ENCODE results near the gene LRCH2. TPM values are rescaled to one million over a fixed set of nuclear protein-coding genes. Genes with fewer than 3 reads are reported as not detected.
"Not testable (repeated sequence)": the region's sequence is repeated elsewhere in the genome, so short reads cannot be mapped to it uniquely, and the experiment has no call there.

LRCH2 gene
- total RNA-seq, 1 experiment from 2014 or later = 15.8 TPM

DNA sequence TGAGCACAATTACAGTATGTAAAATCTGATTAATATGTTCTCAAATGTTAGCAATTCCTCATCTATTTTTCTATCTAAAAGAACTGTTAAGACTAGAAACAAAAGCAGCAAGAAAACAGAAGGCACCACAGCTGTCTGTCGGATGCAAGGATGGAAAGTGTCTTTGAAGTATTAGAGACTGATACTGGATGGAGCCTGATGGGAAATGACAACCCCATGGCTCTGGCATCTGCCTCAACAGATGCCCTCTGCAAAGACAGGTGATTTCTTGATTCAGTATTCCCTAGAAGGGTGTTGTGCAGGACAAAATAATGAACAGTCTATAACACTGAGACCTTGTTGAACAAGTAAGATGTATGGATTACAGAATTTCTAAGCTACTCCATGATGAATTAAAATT, 19.7 kb downstream of the LRCH2 start:
- no peak for DNase-seq (ENCODE audit: low read depth)

DNA sequence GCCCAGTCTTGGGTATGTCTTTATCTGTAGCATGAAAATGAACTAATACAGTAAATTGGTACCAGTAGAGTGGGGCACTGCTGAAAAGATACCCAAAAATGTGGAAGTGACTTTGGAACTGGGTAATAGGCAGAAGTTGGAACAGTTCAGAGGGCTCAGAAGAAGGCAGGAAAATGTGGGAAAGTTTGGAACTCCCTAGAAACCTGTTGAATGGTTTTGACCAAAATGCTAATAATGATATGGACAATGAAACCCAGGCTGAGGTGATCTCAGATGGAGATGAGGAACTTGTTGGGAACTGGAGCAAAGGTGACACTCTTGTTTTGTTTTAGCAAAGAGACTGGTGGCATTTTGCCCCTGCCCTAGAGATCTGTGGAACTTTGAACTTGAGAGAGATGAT, 24.3 kb downstream of the LRCH2 start:
- not testable (repeated sequence) for DNase-seq (ENCODE audit: low read depth)

DNA sequence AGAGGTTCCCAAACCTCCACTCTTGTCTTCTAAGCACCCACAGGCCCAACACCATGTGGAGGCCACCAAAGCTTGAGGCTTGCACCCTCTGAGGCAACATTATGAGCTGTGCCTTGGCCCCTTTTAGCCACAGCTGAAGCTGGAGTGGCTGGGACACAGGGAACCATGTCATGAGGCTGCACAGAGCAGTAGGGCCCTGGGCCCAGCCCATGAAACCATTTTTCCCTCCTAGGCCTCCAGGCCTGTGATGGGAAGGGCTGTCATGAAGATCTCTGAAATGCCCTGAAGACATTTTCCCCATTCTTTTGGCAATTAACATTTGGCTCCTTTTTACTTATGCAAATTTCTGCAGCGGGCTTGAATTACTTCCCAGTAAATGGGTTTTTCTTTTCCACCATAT, 29.9 kb downstream of the LRCH2 start:
- DNase-seq (ENCODE audit: low read depth) = no peak

DNA sequence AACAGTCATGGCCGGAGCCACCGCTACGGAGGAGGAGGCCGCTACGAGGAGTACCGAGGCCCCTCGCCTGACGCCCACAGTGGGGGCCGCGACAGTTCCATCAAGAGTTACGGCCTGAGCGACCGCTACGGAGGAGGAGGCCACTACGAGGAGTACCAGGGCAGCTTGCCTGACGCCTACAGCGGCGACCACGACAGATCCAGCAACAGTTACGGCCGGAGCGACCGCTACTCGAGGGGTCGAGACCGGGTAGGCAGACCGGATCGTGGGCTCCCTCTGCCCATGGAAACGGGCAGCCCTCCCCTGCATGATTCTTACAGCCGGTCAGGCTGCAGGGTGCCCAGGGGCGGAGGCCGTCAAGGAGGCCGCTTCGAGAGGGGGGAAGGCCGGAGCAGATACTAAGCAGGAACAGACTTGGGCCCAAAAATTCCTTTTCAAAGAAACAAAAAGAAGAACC, 41.6 kb downstream of the LRCH2 start:
- no peak for DNase-seq (ENCODE audit: low read depth)

DNA sequence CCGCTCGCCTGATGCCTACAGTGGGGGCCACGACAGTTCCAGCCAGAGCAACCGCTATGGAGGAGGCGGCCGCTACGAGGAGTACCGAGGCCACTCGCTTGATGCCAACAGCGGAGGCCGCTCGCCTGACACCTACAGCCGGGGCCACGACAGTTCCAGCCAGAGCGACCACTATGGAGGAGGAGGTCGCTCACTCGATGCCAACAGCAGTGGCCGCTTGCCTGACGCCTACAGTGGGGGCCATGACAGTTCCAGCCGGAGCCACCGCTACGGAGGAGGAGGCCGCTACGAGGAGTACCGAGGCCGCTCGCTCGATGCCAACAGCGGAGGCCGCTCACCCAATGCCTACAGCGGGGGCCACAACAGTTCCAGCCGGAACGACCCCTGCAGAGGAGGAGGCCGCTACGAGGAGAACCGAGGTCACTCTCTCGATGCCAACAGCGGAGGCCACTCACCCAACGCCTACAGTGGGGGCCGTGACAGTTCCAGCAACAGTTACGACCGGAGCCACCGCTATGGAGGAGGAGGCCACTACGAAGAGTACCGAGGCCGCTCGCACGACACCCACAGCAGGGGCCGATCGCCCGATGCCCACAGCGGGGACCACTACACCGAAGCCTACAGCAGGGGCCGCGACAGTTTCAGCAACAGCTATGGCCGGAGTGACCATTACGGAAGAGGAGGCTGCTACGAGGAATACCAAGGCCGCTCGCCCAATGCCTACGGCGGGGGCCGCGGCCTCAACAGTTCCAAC, 42.2 kb downstream of the LRCH2 start:
- no peak for DNase-seq (ENCODE audit: low read depth)

DNA sequence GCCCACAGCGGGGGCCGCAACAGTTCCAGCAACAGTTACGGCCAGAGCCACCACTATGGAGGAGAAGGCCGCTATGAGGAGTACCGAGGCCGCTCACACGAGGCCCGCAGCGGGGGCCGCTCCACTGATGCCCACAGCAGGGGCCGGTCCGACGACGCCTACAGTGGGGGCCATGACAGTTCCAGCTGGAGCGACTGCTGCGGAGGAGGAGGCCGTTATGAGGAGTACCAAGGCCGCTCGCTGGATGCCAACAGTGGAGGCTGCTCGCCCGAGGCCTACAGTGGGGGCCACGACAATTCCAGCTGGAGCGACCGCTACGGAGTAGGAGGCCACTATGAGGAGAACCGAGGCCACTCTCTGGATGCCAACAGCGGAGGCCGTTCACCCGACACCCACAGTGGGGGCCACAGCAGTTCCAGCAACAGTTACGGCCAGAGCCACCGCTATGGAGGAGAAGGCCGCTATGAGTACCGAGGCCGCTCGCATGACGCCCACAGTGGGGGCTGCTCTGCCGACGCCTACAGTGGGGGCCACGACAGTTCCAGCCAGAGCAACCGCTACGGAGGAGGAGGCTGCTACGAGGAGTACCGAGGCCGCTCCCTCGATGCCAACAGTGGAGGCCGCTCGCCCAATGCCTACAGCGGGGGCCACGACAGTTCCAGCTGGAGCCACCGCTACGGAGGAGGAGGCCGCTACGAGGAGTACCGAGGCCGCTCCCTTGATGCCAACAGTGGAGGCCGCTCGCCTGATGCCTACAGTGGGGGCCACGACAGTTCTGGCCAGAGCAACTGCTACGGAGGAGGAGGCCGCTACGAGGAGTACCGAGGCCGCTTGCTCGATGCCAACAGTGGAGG, 43.0 kb downstream of the LRCH2 start:
- no peak for DNase-seq (ENCODE audit: low read depth)

DNA sequence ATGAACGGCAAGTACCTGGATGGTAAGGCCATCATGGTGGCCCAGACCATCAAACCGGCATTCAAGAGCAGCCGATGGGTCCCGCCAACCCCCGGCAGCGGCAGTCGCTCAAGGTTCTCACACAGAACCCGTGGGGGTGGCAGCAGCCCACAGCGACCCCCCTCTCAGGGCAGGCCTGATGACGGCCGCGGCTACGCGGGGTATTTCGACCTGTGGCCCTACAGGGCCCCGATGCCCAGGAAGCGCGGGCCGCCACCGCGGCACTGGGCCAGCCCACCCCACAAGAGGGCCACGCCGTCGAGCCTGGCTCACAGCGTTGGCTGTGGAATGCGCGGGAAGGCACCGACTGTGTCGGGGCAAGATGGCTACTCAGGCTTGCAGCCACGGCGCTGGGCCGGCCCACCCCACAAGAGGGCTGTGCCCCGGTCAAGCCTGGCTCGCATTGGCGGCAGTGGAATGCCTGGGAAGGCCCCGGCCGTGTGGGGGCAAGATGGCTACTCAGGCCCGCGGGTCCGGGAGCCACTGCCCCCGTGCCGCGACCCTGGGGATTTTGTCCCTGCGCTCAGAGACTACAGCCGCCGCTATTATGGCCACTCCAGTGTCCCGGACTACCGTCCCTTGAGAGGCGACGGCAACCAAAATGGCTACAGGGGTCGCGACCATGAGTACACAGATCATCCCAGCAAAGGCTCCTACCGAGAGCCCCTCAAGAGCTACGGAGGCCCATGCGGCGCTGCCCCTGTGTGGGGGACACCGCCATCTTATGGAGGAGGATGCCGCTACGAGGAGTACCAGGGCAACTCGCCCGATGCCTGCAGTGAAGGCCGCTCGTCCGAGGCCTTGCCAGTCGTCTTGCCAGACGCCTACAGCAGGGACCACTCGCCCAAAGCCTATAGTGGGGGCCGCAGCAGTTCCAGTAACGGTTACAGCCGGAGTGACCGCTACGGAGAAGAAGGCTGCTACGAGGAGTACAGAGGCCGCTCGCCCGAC, 44.0 kb downstream of the LRCH2 start:
- no peak for DNase-seq (ENCODE audit: low read depth)

DNA sequence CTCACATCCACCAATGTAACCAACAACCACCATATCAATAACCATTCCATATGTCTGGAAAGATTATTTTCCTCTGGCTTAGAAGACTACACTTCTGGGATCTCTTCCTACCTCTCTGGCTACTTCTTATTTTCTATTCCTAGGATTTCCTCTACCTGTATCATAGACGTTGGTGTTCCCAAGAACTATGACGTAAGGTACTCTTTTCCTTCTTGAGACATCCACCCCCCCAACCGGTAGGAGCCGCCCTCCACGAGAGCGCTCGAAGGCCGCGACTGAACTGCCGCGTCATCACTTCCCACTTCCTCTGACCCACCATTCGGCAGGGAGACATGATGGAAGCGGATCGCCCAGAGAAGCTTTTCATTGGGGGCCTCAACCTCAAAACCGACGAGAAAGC, 44.8 kb downstream of the LRCH2 start, which contains the start of gene RBMXL3:
Gene RBMXL3 (plus strand): TSS at position 301 of the 400 bp plus-strand sequence. CDS start 32 bp downstream, at position 333.
- no peak for DNase-seq (ENCODE audit: low read depth)

DNA sequence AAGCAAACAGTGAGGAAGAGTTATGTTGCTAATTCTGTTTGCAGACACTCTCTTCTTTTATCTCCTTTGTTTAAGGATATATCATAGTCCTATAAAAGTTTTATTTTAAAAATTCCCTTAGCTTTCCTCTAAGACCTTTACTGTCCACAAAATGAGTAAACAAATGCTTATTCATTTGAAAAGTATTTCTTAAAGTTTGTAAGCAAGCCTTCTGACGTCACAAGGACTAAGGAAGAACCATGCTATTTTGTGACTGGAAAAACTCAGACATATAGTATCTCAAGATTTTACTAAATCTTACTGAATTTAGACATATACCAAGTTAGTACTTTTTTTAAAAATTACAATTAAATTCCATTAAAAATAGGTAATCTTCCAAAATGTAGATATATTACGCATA, 49.9 kb downstream of the LRCH2 start:
- peak; percentile 76 for DNase-seq (ENCODE audit: low read depth)

DNA sequence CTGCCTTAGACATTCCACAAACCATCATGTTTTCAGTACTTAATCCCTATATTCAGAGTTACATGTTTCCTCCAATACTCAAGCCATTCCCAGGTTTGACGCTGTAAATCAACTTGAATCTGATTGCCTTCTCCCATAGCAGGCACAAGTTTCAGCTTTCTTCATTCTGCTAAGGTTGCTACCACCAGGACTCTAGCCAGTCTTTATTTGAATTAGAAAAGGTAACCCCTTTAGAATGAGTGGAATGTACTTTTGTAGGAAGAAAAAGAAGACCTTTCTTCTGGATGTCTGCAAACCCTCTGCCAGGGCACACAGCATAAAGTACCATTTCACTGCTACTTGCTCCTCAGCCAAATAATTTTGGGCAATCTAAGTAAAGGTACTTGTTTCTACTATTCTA, 55.4 kb downstream of the LRCH2 start:
- no peak for DNase-seq (ENCODE audit: low read depth)

DNA sequence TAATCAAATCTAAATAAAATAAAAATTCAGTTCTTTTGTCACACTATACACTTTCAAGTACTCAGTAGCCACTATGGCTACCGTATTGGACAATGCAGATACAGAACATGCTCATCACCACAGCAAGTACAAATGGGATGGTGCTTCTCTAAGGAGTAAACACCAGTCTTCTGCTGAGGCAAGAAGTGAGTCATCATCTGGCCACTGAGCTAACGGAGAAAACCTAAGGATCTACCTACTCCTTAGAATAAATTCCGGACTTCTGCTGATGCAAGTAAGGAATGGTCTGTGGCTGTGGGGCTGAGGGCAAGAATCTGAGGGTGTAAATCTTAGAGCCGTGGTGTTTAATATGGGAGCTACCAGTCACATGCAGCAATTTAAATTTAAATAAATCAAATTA, 56.0 kb downstream of the LRCH2 start:
- peak; percentile 42 for DNase-seq (ENCODE audit: low read depth)

DNA sequence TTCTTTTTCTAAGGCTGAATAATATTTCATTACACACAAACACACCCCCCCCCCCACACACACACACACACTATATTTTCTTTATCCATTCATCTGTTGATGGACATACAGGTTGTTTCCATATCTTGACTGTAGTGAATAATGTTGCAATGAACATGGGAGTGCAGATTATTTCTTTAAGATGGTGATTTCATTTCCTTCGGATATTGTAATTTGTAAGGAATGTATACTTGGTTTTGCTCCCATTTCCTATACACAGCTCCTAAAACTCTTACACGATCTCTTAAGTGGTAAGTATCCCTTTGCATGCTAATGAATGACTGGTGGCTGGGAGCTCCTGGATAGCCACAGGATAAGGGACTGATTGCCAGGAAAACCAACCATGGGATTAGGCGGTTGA, 59.3 kb downstream of the LRCH2 start:
- no peak for DNase-seq (ENCODE audit: low read depth)

DNA sequence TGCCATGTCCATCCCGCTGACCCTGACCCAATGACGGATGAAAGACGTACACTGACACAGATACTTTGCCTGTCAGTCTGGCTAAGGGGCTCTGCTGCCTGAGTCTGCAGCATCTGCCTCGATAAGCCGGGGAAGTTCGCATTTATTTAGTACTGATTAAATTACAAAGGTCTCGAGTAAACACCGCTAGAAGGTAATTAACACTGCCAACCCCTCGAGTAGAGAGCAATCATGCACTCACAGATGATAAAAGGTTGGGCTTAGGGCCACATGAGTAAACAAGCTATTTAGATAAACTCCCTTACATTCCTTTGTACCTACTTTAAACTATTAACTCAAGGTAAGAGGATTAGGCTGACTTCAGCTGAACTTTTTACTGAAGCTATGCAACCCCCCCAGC, 60.7 kb downstream of the LRCH2 start:
- DNase-seq (ENCODE audit: low read depth) = no peak

DNA sequence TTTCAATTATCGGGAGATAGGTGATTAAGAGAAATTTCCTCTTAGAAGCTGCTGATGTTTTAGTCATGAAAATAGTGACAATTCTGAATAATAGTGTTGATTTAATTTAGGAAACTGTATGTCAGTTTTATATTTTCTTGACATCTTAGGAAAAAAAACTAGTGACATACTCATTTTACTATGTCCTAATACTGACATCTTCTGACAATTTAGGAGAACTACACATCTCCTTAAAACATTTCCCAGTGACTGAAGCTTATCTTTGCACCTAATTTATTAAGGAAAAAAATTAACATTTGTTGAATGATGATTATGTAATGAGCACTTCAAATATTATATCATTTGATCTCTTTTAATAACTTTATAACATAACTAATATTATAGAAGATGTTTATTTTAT, 86.7 kb downstream of the LRCH2 start:
- peak; percentile 29 for DNase-seq (ENCODE audit: low read depth)

DNA sequence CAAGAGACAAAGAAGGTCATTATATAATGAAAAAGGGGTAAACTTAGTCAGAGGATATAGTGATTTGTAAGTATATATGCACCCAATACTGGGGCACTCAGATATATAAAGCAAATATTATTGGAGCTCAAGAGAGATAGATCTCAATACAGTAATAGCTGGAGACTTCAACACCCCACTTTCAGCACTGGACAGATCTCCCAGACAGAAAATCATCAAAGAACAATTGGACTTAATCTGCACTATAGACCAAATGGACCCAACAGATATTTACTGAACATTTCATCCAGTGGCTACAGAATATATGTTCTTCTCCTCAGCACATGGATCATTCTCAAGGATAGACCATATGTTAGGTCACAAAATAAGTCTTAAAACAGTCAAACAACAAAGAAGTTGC, 91.8 kb downstream of the LRCH2 start:
- DNase-seq (ENCODE audit: low read depth) = no peak

DNA sequence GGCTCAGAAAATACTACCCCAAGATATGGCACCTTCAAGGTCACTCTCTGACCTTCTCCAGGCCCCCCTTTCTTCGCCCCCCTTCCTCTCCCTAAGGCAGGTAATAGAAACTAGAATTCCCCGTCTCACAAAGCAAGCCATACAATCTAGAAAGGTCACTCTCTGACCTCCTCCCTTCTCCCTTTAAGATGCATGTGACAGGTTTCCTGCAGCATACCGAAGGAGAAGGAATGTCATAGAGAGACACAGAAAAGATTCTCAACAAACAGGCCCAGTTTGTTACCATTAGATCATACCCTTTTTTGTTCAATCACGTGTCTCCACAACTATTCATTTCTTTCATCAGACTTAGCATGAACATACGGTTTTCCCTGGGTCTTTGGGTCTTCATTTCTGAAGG, 95.9 kb downstream of the LRCH2 start:
- no peak for DNase-seq (ENCODE audit: low read depth)

DNA sequence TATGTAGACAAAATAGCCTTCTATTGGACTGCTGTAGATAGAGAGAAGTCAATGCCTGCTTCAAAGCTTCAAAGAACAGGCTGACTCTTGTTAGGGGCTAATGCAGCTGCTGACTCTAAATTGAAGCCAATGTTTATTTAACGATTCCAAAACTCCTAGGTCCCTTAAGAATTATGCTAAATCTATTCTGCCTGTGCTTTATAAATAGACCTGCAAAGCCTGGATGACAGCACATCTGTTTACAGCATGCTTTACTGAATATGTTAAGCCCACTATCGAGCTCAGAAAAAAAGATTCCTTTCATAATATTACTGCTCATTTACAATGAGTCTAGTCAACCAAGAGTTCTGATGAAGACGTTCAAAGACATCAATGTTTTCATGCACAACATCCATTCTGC, 99.5 kb downstream of the LRCH2 start:
- no peak for DNase-seq (ENCODE audit: low read depth)

DNA sequence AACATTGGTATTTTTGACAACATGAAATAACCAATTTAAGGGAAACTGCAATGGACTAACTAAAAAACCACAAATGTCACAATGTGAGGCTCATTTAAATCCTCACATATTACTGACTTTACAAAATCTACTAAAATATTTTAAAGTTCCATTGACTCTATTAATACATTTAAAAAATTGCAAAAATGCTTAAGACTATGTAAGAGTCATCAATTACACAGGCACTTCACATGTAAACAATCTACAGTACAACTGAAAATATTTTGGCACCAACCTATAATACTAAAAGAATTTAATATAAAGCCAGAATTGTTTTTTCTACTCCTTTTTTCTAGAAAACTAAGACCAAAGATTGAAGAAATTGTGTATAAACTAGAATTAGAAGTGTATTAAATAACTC, 121.5 kb downstream of the LRCH2 start:
- DNase-seq (ENCODE audit: low read depth) = no peak

DNA sequence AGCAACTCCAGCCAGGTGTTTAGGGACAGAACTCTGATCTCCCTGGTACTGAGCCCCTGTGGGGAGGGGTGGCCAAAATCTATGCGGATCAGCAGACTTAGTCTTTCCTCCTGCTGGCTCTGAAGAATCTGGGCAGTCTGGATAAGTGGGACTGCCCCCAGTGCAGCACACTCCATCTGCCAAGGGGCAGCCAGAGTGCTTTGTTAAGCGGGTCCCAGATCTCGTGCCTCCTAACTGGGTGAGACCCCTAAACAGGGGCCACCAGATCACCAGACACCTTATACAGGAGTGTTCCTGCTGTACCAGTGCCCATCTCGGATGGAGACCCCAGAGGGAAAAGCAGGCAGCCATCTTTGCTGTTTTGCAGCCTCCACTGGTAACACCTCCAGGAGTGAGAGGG, 135.0 kb downstream of the LRCH2 start:
- DNase-seq (ENCODE audit: low read depth) = no peak

DNA sequence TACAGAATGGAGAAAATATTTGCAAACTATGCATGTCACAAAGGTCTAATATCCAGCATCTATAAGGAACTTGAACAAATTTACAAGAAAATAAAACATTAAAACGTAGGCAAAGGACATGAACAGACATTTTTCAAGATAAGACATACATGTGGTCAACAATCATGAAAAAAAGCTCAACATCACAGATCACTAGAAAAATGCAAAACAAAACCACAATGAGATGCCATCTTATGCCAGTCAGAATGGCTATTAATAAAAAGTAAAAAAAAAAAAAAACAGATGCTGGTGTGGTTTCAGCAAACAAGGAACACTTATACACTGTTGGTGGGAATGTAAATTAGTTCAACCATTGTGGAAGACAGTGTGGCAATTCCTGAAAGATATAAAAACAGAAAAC, 140.7 kb downstream of the LRCH2 start:
- peak; percentile 55 for DNase-seq (ENCODE audit: low read depth)

DNA sequence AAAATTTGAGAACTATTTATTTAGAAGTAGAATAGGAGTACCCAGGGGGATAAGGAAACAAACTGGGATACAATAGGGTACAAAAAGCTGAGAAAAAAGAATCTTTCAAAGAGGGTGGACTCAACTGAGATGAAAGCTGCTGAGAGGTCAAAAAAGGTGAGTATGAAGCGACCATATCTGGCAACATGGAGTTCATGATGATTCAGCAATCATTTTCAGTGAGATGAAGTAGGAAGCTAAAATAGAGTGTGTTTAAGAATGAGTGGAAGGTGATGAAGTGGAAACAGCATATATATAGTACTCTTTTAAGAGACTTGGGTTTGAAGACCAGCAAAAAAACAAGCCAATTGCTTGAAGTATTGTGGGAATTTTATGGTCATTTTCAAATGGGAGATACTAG, 144.5 kb downstream of the LRCH2 start:
- DNase-seq (ENCODE audit: low read depth) = no peak

DNA sequence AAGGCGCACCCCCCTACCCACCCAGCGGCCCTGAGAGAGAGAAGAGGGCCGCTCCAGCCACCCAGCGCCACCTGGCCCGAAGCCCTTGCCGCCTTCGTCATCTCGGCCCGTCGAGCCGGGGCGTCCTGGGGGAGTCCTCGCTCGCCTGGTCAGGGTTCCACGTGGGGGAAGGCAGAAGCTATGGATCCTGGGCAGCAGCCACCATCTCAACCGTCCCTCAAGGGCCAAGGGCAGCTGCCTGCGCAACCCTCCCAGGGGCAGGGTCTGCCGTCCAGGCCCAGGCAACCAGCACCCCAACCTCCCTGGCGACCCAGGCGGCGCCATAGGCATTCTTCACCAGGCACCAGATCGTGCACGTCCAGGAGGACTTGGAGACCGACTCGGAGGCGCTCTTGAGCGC, 165.0 kb downstream of the LRCH2 start:
- no peak for DNase-seq (ENCODE audit: low read depth)

Measured in M059J (cell line).